Stimulated activated naive B cell treated with anti-CD40 and anti-IgM and Interleukin-4, amounts not matched to agents 10 μg/mL and 1 μg/mL and 100 μg/mL, for 72 hours (primary cell): ENCODE measurements around the gene ZNF598.

Experiments used
- ATAC-seq, 2 donors: fragments of 150-1000 bp; cut with Tn5 transposase; replicated peaks; 2 replicates each; pipeline ENCODE4 v1.10.0; 2021; ENCODE audit warnings: moderate library complexity in 1 of 2
- DNase-seq: peaks from one replicate; pipeline ENCODE4 v3.0.0; 2021
- H3K27ac Mint-ChIP-seq: one replicate; pipeline ENCODE4 v1.8.0; 2022; ENCODE audit warnings: mild to moderate bottlenecking, mixed read lengths
- H3K27me3 Mint-ChIP-seq, 2 donors: one replicate each; pipeline ENCODE4 v1.8.0; 2022; ENCODE audit warnings: mixed read lengths in 2 of 2
- H3K36me3 Mint-ChIP-seq, 2 donors: one replicate each; pipeline ENCODE4 v1.8.0; 2022; ENCODE audit warnings: mixed read lengths in 2 of 2, mild to moderate bottlenecking in 1 of 2
- H3K4me1 Mint-ChIP-seq, 2 donors: one replicate each; pipeline ENCODE4 v1.8.0; 2022; ENCODE audit warnings: mixed read lengths in 2 of 2, mild to moderate bottlenecking in 1 of 2
- H3K4me3 Mint-ChIP-seq, 2 donors: one replicate each; pipeline ENCODE4 v1.8.0; 2022; ENCODE audit warnings: mild to moderate bottlenecking in 2 of 2, mixed read lengths in 2 of 2, moderate library complexity in 1 of 2
- H3K9me3 Mint-ChIP-seq, 2 donors: one replicate each; pipeline ENCODE4 v1.8.0; 2022; ENCODE audit warnings: mixed read lengths in 2 of 2, mild to moderate bottlenecking in 1 of 2

Gene ZNF598

DNA sequence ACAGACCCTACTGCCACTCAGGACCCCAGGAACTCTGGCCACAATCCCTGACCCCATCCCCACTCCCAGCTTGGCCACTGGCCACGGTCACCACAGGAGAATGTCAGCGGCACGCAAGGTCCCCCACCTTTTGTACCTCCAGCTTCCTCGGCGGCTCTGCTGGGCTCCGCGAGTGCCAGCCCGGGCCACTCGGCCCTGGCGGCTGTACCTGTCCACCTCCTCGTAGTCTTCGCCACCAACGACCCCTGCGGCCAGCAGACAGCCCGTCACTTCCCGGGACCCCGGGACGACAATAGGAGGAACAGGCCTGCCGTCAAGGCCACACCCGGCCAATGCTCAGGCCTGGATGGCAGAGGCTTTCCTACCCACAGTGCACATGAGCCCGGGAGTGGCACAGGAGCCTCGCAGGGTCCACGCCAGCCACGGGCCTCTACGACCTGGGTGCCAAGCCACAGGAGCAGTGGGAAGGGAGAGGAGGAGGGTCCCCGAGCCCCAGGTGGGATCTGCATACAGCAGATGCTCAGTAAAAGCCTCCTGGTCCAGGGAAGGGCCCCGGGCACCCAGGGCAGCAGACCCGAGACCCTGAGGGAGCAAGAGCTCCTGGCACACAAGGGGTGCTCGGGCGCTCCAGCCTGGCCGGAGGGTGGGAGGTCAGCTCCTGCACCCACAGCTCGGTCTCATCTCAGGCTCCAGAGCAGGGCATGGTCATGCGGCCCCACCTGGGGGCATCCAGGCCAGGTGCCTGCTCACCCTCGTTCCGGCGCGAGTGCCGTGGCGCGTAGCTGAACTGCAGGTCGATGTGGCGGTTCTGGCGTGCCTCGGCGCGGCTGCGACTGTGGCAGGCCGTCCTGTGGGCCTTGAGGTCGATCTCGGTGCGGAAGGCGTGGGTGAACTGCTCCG lies 7.9 kb downstream of the ZNF598 start:
- DNase-seq, result no peak
- no peak for ATAC-seq
- Mint-ChIP-seq H3K27ac (no peak overlapping the region), H3K9me3 (no peaks in the 10 kb centered on the region), H3K27me3 (no peaks in the 10 kb centered on the region), H3K4me1 (peaks cover 16 to 29% of the 10 kb centered on the region in 2 donors), H3K36me3 (peaks cover 37 to 51% of the 10 kb centered on the region in 2 donors), H3K4me3 (no peak overlapping the region)

DNA sequence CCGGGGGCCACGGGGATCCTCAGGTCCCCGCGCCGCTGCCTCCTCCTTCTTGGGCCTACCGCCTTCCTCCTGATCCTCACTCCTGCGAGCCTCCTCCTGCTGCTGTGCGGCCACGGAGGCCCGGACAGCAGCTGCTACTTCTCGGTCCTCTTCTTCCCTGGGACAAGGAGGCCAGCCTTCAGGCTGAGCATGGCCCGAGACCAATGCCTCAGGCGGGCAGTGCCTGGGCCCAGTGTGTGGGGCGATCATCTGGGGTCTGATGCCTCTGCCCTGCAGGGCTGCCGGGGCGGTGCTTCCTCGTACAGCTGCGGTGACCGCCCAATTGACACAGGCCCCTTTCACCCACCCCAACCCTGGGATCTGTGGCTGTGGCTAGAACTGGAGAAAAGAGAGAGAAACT lies 8.6 kb downstream of the ZNF598 start:
- ATAC-seq (no peak), DNase-seq (no peak)
- Mint-ChIP-seq H3K27me3 (no peaks in the 10 kb centered on the region), H3K36me3 (peaks cover 31 to 48% of the 10 kb centered on the region in 2 donors), H3K9me3 (no peaks in the 10 kb centered on the region), H3K4me1 (peaks cover 9 to 25% of the 10 kb centered on the region in 2 donors), H3K4me3 (no peak overlapping the region), H3K27ac (no peak overlapping the region)

DNA sequence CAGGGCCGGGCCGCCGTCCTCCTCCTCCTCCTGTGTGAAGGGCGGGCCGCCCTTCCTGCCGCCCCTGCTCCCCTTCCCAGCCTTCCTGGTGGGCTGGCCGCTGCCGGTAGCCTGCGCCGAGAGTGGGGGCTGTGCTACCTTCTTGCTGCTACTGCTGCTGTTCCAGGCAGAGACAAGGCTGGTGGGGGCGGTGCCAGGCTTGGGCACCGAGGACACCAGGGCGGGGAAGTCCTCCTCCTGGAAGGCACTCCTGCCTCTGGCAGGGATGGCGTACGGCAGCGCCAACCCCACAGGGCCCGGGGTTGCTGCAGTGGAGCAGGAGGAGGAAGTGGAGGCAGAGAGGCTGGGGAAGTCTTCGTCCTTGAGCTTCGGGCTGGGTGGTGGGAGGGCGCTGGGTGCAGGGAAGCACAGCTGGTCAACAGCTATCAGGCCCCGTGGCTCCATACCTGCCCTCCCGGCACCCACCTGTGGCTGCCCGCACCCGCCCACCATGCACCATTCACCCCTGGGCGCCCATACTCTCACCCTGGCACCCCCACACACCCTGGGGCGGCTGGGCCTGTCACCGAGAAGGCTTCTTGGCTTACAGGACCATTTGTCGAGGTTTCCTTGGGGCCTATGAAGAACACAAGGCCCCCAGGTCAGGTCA lies 9.6 kb downstream of the ZNF598 start:
- H3K27me3 Mint-ChIP-seq, result no peaks in the 10 kb centered on the region
- peaks cover 6 to 16% of the 10 kb centered on the region in 2 donors for H3K4me1 Mint-ChIP-seq
- ATAC-seq (no peak), DNase-seq (no peak)
- H3K36me3 Mint-ChIP-seq, result peaks cover 32 to 49% of the 10 kb centered on the region in 2 donors
- H3K4me3 Mint-ChIP-seq, result no peak overlapping the region
- no peaks in the 10 kb centered on the region for H3K9me3 Mint-ChIP-seq
- H3K27ac Mint-ChIP-seq, result no peak overlapping the region

DNA sequence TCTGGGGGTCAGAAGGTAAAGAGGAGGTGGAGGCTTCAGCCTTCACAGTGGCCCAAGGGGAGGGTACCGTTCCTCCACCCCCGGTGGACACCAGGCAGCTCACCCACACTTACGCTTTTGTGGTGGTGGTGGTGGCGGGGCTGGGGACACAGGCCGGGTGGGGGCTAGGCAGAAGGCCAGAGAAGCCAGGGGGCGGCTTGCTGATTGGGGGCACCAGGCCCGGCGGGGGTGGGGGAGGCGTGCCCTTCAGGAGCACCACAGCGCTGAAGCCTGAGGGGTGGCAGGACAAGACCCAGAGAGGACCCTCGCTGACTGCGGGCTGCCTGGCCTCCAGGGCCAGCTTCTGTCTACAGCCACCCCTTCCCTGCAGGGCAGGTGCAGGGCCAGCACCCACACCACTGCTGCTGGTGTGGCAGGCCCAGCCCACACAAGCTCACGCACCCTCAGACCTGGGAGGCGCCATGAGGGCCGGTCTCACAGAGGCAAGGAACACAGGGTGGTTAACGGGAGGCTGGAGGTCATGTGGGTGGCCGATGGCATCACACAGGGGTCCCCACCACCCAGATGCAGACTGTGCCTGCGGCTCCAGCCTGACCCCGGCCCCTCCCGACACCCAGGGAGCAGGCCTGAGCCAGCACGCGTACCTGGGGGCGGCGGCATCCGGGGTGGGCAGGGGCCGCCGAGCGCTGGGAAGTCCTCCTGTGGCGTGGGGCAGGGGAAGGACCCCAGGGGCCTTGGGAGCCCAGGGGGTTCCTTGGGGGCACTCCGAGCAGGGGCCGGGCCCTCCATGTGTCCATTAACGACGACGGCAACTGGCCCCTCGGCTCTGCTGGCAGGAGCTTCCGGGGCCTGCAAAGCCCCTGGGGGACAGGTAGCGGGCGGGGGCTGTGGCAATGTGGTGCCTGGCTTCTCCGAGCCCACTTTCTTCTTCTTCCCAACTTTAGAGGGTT lies 10.5 kb downstream of the ZNF598 start:
- Mint-ChIP-seq H3K27ac (no peak overlapping the region), H3K9me3 (no peaks in the 10 kb centered on the region), H3K36me3 (peaks cover 32 to 48% of the 10 kb centered on the region in 2 donors), H3K27me3 (no peaks in the 10 kb centered on the region), H3K4me1 (peaks cover 4 to 7% of the 10 kb centered on the region in 2 donors), H3K4me3 (no peak overlapping the region)
- ATAC-seq, result no peak
- DNase-seq, result no peak

DNA sequence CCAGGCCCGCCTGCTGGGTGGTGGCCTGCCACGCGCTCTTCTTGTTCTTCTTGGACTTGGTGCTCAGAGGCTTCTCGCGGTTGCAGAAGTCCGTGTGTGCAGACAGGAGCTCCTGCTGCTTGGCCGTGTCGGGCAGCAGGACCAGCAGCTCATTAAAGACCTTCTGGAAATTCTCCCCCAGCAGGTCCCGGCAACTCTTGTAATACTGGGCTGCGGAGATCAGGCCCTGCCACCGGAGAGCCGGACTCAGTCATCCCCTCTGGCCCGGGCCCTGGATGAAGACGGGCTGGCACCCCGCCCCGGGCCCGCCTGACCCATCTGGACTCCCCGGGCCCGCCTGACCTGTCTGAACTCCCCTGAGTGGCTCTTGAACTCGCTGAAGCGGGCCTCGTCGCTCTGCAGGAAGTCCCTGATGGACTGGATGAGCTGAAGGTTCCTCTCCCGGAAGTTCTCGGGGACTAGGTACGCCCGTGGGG lies 11.2 kb downstream of the ZNF598 start:
- Mint-ChIP-seq H3K27ac (no peak overlapping the region), H3K27me3 (no peaks in the 10 kb centered on the region), H3K4me3 (no peak overlapping the region), H3K9me3 (no peaks in the 10 kb centered on the region), H3K4me1 (peaks cover 11% of the 10 kb centered on the region in 2 donors), H3K36me3 (peaks cover 34 to 55% of the 10 kb centered on the region in 2 donors)
- ATAC-seq (no peak), DNase-seq (no peak)

DNA sequence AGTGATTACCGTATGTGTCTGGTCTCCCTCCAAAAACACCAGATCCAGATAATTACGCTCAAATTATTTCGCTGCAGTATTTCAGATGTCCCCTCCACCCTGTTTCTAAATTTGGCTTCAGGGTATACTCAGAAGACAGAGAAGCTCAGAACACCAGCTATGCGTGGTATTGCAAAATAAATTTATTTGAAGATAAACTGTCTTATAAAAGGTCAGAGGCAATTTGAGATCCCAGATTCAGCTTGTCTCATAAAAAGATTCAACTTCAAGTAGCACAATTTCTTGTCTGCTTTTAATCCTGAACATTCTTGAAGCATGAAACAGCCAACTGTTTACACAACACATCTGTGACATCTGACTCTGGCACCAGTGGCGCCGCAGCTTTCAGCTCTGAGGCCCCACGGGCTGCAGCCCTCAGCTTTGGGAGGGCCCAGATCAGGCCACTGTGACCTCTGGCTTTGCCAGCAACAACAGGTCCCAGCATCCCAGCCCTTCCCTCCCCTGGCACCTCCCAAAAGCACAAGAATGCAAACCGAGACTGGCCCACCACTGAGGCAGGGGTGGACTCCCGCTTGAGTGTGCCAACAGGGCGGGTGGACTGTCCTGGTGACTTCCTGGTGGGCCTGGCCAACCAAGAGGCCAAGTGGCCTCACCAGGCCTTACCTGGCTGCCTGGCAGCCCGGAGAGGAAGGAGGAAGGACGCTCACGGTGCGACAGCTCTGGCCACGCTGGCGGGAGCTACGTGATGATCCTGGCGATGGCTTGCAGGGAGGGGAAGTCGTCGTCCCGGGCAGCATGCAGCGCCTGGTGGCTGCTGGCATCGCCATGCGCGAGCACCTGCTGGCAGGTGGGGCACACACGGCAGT lies 11.9 kb downstream of the ZNF598 start:
- Mint-ChIP-seq H3K36me3 (peaks cover 37 to 59% of the 10 kb centered on the region in 2 donors), H3K9me3 (no peaks in the 10 kb centered on the region), H3K4me3 (no peak overlapping the region), H3K4me1 (peaks cover 13 to 15% of the 10 kb centered on the region in 2 donors), H3K27ac (no peak overlapping the region), H3K27me3 (no peaks in the 10 kb centered on the region)
- no peak for ATAC-seq
- DNase-seq, result no peak

DNA sequence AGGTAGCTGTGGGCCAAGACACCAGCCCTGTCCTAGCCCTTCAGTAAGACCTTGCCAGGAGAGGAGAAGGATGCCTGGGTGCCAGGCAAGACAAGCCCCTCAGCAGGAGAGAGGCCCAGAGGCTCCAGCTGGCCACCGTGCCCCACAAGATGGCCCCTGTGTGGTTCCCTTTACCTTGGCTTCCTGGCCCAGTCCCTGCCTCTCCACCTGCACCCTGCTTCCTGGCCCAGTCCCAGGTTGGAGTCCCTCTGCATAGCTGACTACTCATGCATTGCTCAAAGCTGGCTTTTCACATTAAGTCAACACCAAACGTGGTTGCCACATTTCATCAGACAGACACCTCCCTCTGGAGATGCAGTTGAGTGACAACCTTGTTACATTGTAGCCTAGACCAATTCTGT lies 15.9 kb downstream of the ZNF598 start:
- no peaks in the 10 kb centered on the region for H3K27me3 Mint-ChIP-seq
- no peak for ATAC-seq
- peak overlapping the region; percentile 84 for H3K27ac Mint-ChIP-seq

DNA sequence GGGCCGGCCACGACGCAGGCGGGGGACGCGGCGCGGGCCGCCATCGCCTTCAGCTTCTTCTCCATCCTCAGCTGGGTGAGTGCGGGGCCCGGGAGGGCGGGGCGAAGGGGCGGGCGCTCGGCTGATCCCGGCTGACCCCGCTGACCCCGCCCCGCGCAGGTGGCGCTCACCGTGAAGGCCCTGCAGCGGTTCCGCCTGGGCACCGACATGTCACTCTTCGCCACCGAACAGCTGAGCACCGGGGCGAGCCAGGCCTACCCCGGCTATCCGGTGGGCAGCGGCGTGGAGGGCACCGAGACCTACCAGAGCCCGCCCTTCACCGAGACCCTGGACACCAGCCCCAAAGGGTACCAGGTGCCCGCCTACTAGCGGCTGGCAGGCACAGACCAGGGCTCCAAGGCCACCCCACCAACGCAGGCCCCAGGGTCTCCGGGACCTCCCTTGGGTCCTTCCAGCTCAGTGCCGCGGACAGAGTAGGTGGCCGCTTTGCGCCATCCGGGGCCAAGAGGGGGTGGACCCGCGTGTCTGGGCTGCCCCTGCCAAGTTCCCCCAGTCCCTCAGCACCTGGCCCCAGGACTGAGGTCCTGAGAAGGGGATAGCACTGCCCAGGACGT lies 16.8 kb downstream of the ZNF598 start:
- no peak overlapping the region for H3K4me3 Mint-ChIP-seq
- peaks cover 14 to 45% of the 10 kb centered on the region in 2 donors for H3K36me3 Mint-ChIP-seq
- no peaks in the 10 kb centered on the region for H3K27me3 Mint-ChIP-seq
- H3K4me1 Mint-ChIP-seq, result peaks cover 23 to 37% of the 10 kb centered on the region in 2 donors
- no peak for ATAC-seq
- DNase-seq, result no peak
- H3K9me3 Mint-ChIP-seq, result no peaks in the 10 kb centered on the region
- H3K27ac Mint-ChIP-seq, result no peak overlapping the region

More for the DNA sequence above, 15.9 kb downstream of the ZNF598 start:
- Mint-ChIP-seq H3K4me1 (peaks cover 20 to 37% of the 10 kb centered on the region in 2 donors), H3K36me3 (peaks cover 19 to 49% of the 10 kb centered on the region in 2 donors), H3K9me3 (no peaks in the 10 kb centered on the region), H3K4me3 (no peak overlapping the region)
- DNase-seq, result no peak

DNA sequence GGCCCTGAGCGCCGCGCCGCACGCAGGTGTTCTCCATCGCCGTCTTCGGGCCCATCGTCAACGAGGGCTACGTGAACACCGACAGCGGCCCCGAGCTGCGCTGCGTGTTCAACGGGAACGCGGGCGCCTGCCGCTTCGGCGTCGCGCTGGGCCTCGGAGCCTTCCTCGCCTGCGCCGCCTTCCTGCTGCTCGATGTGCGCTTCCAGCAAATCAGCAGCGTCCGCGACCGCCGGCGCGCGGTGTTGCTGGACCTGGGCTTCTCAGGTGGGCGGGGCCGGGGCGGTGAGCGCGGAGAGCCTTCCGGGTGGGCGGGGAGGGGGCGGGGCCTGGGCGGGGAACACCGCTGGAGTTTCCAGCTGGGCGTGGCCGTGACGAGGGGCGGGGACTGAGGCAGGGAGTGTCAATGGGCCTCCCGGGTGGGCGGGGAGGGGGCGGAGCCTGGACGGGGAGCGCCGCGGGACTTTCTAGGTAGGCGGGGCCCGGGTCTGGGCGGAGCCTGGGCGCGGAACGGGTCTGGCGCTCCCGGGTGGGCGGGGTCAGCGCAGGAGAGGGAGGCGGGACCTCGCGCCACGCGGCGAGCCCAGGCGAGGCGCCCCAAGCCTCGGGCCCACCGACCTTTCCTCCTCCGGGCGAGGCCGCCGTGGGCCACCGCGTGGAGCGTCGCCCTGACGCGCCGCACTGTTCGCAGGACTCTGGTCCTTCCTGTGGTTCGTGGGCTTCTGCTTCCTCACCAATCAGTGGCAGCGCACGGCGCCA lies 17.5 kb downstream of the ZNF598 start:
- Mint-ChIP-seq H3K27me3 (no peaks in the 10 kb centered on the region), H3K9me3 (no peaks in the 10 kb centered on the region), H3K27ac (peak overlapping the region; percentile 98)

DNA sequence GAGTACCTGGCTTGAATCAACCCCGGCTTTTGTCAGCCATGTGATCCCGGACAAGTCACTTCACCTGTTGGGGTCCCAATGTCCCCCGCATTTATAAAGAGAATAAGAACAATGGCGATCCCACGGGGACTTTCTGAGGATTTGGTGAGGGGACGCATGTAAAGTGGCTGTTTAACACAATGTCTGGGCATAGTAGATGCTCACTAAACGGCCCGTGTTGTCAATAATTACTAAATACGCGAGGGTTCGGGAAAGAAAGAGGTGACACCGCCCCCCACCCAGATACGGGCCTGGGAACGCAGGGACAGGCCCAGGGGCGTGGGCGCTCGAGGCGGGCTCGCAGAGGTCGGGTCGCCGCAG lies 18.1 kb downstream of the ZNF598 start:
- no peak for ATAC-seq
- H3K27ac Mint-ChIP-seq, result peak overlapping the region; percentile 98

More for the DNA sequence above, 17.5 kb downstream of the ZNF598 start:
- Mint-ChIP-seq H3K4me1 (peaks cover 23 to 37% of the 10 kb centered on the region in 2 donors), H3K36me3 (peaks cover 17 to 45% of the 10 kb centered on the region in 2 donors), H3K4me3 (peak overlapping the region; percentile 88 to 95)
- ATAC-seq, result peak; percentile 51 to 54
- peak; percentile 87 for DNase-seq

DNA sequence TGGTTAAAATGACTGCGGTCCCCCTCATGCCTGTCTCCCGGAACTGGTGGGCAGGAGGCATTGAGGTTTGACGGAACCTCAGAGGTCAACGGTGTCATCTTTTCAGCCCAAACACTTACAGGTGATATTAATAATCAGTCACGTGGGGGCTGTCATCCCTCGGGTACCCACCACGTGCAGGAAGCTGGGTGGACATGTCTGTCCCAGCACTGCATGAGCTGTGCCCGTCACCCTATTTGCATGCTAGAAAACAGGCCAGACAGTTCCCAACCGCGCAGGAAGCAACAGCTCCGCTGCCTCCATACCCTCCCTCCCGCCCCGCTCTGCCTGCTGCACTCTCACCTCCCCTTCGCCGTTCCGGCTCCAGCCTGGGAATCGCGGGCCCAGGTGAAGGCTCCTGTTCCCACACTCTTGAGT lies 18.5 kb downstream of the ZNF598 start:
- Mint-ChIP-seq H3K4me3 (peak overlapping the region; percentile 88 to 95), H3K27ac (peak overlapping the region; percentile 98), H3K4me1 (peaks cover 31 to 39% of the 10 kb centered on the region in 2 donors), H3K9me3 (no peaks in the 10 kb centered on the region), H3K27me3 (no peaks in the 10 kb centered on the region), H3K36me3 (peaks cover 24 to 47% of the 10 kb centered on the region in 2 donors)
- DNase-seq (peak; percentile 89), ATAC-seq (peak; percentile 76 to 80)

More for the DNA sequence above, 18.1 kb downstream of the ZNF598 start:
- no peak for DNase-seq
- Mint-ChIP-seq H3K36me3 (peaks cover 20 to 45% of the 10 kb centered on the region in 2 donors), H3K4me3 (peak overlapping the region; percentile 88 to 95), H3K27me3 (no peaks in the 10 kb centered on the region), H3K9me3 (no peaks in the 10 kb centered on the region), H3K4me1 (peaks cover 28 to 37% of the 10 kb centered on the region in 2 donors)
